Measurements from ENCODE around the gene JMJD8.
A peak's percentile ranks its signal among the peaks of the same experiment; 100 is the strongest.

Gene JMJD8

GRCh38 chr16:721765-722540, 37.8 kb upstream of the JMJD8 start:
- no peak for DNase-seq

GRCh38 chr16:720990-721764, 37.0 kb upstream of the JMJD8 start, which contains the start of gene ANTKMT:
Gene ANTKMT (plus strand): TSS chr16:721146. CDS start chr16:721275, 129 bp downstream.
- DNase-seq = peak; percentile 59

GRCh38 chr16:720447-720989, 36.4 kb upstream of the JMJD8 start:
- no peak for DNase-seq

- no peak for DNase-seq
Measured at GRCh38 chr16:719815-720446, 35.8 kb upstream of the JMJD8 start.

GRCh38 chr16:718922-719321, 34.8 kb upstream of the JMJD8 start:
- DNase-seq = no peak

- no peak for DNase-seq
Measured at GRCh38 chr16:718389-718788, 34.3 kb upstream of the JMJD8 start.

GRCh38 chr16:717450-718245, 33.5 kb upstream of the JMJD8 start:
- no peak for DNase-seq

- no peak for DNase-seq
Measured at GRCh38 chr16:716768-717325, 32.7 kb upstream of the JMJD8 start.

- DNase-seq = no peak
Measured at GRCh38 chr16:716200-716568, 32.0 kb upstream of the JMJD8 start.

- no peak for DNase-seq
Measured at GRCh38 chr16:715477-716199, 31.5 kb upstream of the JMJD8 start.

- peak; percentile 88 for DNase-seq
Measured at GRCh38 chr16:714558-715476, 30.7 kb upstream of the JMJD8 start, which contains the start of gene METRN. Gene METRN (plus strand): TSS chr16:715118. CDS start chr16:715290, 172 bp downstream.

GRCh38 chr16:714079-714478, 29.9 kb upstream of the JMJD8 start:
- DNase-seq = no peak

- peak; percentile 37 for DNase-seq
Measured at GRCh38 chr16:712740-713250, 28.7 kb upstream of the JMJD8 start.

- peak; percentile 82 for DNase-seq
Measured at GRCh38 chr16:711548-712320, 27.6 kb upstream of the JMJD8 start.

GRCh38 chr16:711084-711483, 26.9 kb upstream of the JMJD8 start:
- no peak for DNase-seq

- no peak for DNase-seq
Measured at GRCh38 chr16:710500-711075, 26.5 kb upstream of the JMJD8 start.

GRCh38 chr16:709566-710499, 25.7 kb upstream of the JMJD8 start:
- no peak for DNase-seq

GRCh38 chr16:708959-709358, 24.8 kb upstream of the JMJD8 start:
- no peak for DNase-seq
